ENCODE results near the gene NFIC.

The NFIC gene

DNA sequence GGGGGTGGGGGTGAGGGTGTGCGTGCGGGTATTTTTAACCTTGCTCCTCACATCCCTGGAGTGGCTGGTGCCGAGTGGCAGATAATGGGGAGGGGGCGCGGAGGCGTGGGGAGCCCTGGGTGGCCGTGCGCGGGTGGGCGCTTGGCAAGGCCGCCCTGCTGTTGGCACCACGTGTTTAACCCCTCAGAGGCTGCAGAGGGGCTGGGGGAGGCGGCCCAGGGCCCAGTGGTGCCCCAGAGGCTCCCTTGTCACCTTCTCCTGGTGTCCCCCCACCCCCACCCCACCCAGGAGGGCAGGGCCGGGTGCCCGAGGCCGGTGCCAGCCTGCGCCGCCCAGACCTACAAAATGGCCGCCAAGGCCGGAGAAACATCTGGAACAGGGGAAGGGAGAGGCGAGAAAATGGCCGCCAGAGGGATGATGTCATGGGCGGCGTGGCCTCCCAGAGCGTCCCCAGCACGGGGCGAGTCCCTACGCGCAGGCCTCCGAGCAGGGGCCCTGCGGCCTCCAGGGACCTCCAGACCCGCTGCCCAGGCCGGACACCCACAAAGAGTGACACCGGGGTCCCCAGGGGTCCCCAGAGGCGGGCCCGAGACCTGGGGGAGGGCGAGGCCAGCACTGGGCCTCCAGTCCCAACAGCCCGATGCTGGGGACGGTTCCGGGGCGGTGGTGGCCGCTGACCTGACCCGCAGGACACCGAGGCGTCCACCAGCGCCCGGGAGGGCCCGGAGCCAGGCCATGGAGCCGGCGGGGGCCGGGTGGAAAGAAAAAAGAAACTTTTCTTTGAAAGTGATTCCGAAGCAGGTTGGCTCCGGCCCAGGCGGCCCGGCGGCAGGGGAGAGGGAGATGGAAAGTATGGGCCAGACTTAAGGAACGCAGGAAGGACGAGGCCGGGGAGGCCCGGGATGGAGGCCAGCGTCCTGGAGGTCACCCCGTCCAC lies 38.2 kb downstream of the NFIC start:
- no peak overlapping the region for H3K4me3 ChIP-seq (ENCODE audit: low read depth, low read length)
- TF ChIP-seq, protein P1, sequence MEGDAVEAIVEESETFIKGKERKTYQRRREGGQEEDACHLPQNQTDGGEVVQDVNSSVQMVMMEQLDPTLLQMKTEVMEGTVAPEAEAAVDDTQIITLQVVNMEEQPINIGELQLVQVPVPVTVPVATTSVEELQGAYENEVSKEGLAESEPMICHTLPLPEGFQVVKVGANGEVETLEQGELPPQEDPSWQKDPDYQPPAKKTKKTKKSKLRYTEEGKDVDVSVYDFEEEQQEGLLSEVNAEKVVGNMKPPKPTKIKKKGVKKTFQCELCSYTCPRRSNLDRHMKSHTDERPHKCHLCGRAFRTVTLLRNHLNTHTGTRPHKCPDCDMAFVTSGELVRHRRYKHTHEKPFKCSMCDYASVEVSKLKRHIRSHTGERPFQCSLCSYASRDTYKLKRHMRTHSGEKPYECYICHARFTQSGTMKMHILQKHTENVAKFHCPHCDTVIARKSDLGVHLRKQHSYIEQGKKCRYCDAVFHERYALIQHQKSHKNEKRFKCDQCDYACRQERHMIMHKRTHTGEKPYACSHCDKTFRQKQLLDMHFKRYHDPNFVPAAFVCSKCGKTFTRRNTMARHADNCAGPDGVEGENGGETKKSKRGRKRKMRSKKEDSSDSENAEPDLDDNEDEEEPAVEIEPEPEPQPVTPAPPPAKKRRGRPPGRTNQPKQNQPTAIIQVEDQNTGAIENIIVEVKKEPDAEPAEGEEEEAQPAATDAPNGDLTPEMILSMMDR (IDR thresholded peaks at IDR 0.05; ENCODE audit: low read depth, low read length, missing control alignments), result no peak
- DNase-seq (ENCODE audit: low read depth), result no peak

DNA sequence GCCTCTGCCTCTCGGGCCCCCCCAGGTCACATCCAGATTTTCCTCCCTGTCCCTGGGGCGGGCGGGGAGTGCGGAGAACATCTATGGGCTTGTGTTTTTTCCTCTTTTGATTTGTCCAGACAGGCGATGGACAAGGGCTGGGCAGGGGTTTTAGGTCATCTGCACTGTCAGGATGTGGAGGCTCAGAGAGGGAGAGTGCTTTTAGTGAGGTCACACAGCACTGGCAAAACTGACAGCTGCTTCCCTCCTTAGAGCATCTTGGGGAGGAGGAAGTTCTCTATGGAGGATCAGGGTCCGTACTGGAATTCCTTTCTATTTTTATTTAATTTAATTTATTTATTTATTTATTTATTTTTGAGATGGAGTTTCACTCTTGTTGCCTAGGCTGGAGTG lies 38.9 kb downstream of the NFIC start:
- no peak for DNase-seq (ENCODE audit: low read depth)
- H3K4me3 ChIP-seq (ENCODE audit: low read depth, low read length), result no peak overlapping the region
- TF ChIP-seq, protein P1 (IDR thresholded peaks at IDR 0.05; ENCODE audit: low read depth, low read length, missing control alignments), result no peak

DNA sequence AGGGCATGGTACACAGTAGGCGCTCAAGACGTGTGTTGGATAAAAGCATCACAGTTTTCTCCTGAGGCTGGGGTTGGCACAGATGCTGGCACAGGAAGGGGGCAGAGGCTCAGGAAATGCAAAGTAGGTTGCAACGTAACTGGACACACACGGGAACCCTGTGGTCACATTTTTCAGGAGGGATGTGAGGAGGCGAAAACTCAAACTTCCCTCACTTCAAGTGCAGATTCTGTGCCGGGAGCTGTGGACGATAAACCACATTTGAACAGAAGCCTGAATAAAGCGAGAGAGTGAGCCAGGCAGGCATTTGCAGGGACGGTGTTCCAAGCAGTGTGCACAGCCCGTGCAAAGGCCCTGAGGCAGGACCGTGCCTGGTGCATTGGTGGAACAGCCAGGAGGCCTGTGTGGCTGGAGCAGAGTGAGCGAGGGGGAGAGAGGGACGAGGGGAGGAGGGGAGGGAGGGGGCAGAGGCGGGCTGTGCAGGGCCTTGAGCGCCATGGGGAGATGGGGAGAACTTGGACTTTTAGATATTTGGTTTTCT lies 40.3 kb downstream of the NFIC start:
- no peak overlapping the region for H3K4me3 ChIP-seq (ENCODE audit: low read depth, low read length)
- TF ChIP-seq, protein P1 (IDR thresholded peaks at IDR 0.05; ENCODE audit: low read depth, low read length, missing control alignments), result no peak

GRCh38 chr19:3407556-3408516 lies 41.5 kb downstream of the NFIC start:
- TF ChIP-seq, protein P1 (IDR thresholded peaks at IDR 0.05; ENCODE audit: low read depth, low read length, missing control alignments), result no peak
- no peak for DNase-seq (ENCODE audit: low read depth)
- no peak overlapping the region for H3K4me3 ChIP-seq (ENCODE audit: low read depth, low read length)

More for the DNA sequence above, 40.3 kb downstream of the NFIC start:
- DNase-seq (ENCODE audit: low read depth), result no peak

GRCh38 chr19:3408996-3409345 lies 42.6 kb downstream of the NFIC start:
- TF ChIP-seq, protein P1 (IDR thresholded peaks at IDR 0.05; ENCODE audit: low read depth, low read length, missing control alignments), result no peak
- no peak for DNase-seq (ENCODE audit: low read depth)

GRCh38 chr19:3409346-3410064 lies 43.1 kb downstream of the NFIC start:
- no peak overlapping the region for H3K4me3 ChIP-seq (ENCODE audit: low read depth, low read length)
- TF ChIP-seq, protein P1 (IDR thresholded peaks at IDR 0.05; ENCODE audit: low read depth, low read length, missing control alignments), result no peak
- DNase-seq (ENCODE audit: low read depth), result no peak

More at GRCh38 chr19:3408996-3409345, 42.6 kb downstream of the NFIC start:
- H3K4me3 ChIP-seq (ENCODE audit: low read depth, low read length), result no peak overlapping the region
